CD4-positive, CD25-positive, alpha-beta regulatory T cell (primary cell): ENCODE results near the gene RGS7. TPM values are rescaled to one million over a fixed set of nuclear protein-coding genes. Genes with fewer than 3 reads are reported as not detected.

Experiments used
- ATAC-seq, 2 donors: fragments of 150-1000 bp; cut with Tn5 transposase; one replicate each; pipeline ENCODE4 v1.10.0; 2021; ENCODE audit warnings: low read depth in 2 of 2, moderate number of reproducible peaks in 2 of 2, moderate library complexity in 1 of 2
- DNase-seq, 3 donors: peaks; one replicate each; pipeline versions ENCODE4 v3.0.0 to v3.0.0-alpha.2; 2012 to 2022; ENCODE audit warnings: mixed read lengths in 1 of 3
- H3K27ac ChIP-seq: one replicate; pipeline ENCODE4 v1.7.0; 2013; ENCODE audit warnings: mild to moderate bottlenecking, low read length; ENCODE audit not compliant: insufficient read depth, poor library complexity, severe bottlenecking
- H3K27me3 ChIP-seq: one replicate; pipeline ENCODE4 v1.7.0; 2013; ENCODE audit warnings: low read length; ENCODE audit not compliant: control insufficient read depth, insufficient read depth
- H3K36me3 ChIP-seq: one replicate; pipeline ENCODE4 v1.7.0; 2013; ENCODE audit warnings: mild to moderate bottlenecking, low read length, moderate library complexity; ENCODE audit not compliant: control insufficient read depth, insufficient read depth
- H3K4me1 ChIP-seq: 2 replicates; pipeline ENCODE4 v1.7.0; 2013; ENCODE audit warnings: mild to moderate bottlenecking, low read length; ENCODE audit not compliant: insufficient read depth, control insufficient read depth, poor library complexity, severe bottlenecking
- H3K4me3 ChIP-seq: one replicate; pipeline ENCODE4 v1.7.0; 2013; ENCODE audit warnings: low read depth, mild to moderate bottlenecking, low read length, moderate library complexity
- H3K9me3 ChIP-seq, 2 experiments: 1 replicate in 1 of 2; 2 replicates in 1 of 2; pipeline ENCODE4 v1.7.0; 2013; ENCODE audit warnings: low read length in 2 of 2, mild to moderate bottlenecking in 1 of 2, moderate library complexity in 1 of 2; ENCODE audit not compliant: control insufficient read depth in 2 of 2
- H3K27ac Mint-ChIP-seq, 3 donors: one replicate each; pipeline ENCODE4 v1.8.0; 2020 to 2022; ENCODE audit warnings: mild to moderate bottlenecking in 3 of 3, mixed read lengths in 3 of 3, moderate library complexity in 2 of 3
- H3K27me3 Mint-ChIP-seq: one replicate; pipeline ENCODE4 v1.8.0; 2022; ENCODE audit warnings: mild to moderate bottlenecking, mixed read lengths
- H3K36me3 Mint-ChIP-seq: one replicate; pipeline ENCODE4 v1.8.0; 2020; ENCODE audit warnings: mixed read lengths
- H3K4me1 Mint-ChIP-seq, 4 donors: one replicate each; pipeline ENCODE4 v1.8.0; 2020 to 2022; ENCODE audit warnings: mixed read lengths in 4 of 4, mild to moderate bottlenecking in 1 of 4
- H3K4me3 Mint-ChIP-seq, 4 donors: one replicate each; pipeline ENCODE4 v1.8.0; 2020 to 2022; ENCODE audit warnings: mild to moderate bottlenecking in 4 of 4, mixed read lengths in 4 of 4, moderate library complexity in 3 of 4
- H3K9me3 Mint-ChIP-seq, 7 donors: one replicate each; pipeline ENCODE4 v1.8.0; 2020 to 2022; ENCODE audit warnings: mixed read lengths in 7 of 7, mild to moderate bottlenecking in 3 of 7, moderate library complexity in 2 of 7
- polyA plus RNA-seq, 4 donors: library from polyadenylated mRNA; unstranded; fragments of 300-500 nt; fragmentation: Illumina TruSeq; gene quantifications; one replicate each; pipeline ENCODE4 v1.2.3, GENCODE V29; 2021
- total RNA-seq: library from RNA; stranded (reverse); gene quantifications from one replicate; pipeline ENCODE4 v1.2.3, GENCODE V29; 2022

The RGS7 gene
- total and polyA plus RNA-seq, 5 donors from 2014 or later: not detected

DNA sequence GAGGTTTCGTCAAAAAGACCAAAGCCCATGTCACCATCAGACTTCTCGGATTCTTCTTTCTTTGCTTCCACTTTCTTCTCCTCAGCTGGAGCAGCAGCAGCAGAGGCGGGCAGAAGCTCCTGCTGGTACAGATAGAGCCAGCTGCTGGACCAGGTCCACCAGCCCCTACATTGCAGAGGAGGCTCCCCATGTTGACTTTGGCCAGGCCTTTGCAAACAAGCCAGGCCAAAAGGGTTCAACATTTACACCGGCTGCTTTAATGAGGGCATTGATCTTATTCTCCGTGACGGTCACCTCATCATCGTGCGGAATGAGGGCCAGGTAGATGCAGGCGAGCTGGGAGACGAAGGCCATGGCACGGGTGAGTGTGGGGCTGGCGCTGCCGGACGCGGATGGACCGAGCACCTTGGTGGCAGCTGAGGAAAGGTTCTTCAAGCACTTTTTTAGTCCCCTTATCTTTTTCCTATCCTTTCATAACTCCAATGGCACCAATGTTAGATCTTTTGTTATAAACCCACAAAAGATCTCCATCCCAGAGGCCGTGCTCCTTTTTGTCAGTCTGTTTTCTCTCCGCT is 358.5 kb downstream of the RGS7 start:
- H3K36me3 ChIP-seq: no peaks in the 10 kb centered on the region
- H3K4me3 ChIP-seq: no peak overlapping the region
- Mint-ChIP-seq H3K36me3 (no peaks in the 10 kb centered on the region), H3K27me3 (no peaks in the 10 kb centered on the region), H3K4me1 (no peaks in the 10 kb centered on the region), H3K27ac (no peak overlapping the region), H3K9me3 (peaks cover 0 to 13% (median 5%) of the 10 kb centered on the region in 7 donors), H3K4me3 (no peak overlapping the region)
- DNase-seq: no peak
- H3K4me1 ChIP-seq: no peaks in the 10 kb centered on the region
- no peak overlapping the region for H3K27ac ChIP-seq
- H3K9me3 ChIP-seq: no peaks in the 10 kb centered on the region
- no peak for ATAC-seq
- H3K27me3 ChIP-seq: no peaks in the 10 kb centered on the region

DNA sequence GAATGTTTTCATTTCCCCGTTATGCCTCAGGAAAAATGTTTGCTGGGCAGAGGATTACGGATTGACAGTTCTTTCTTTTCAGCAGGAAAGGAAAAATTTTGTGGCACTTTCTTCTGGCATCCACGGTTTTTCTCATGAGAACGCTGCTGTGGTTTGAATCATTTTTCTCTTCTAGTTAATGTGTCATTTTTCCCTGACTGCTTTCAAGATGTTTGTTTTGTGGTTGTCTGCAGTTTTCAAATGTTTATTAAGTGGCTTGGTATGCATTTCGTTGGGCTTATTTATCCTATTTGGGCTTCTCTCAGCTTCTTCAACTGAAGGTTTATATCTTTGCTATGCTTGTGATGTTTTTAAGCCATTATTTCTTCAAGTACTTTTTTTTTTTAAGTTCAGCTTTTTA is 359.0 kb downstream of the RGS7 start:
- Histone ChIP-seq H3K4me1 (no peaks in the 10 kb centered on the region), H3K9me3 (no peaks in the 10 kb centered on the region), H3K4me3 (no peak overlapping the region), H3K36me3 (no peaks in the 10 kb centered on the region), H3K27ac (no peak overlapping the region), H3K27me3 (no peaks in the 10 kb centered on the region)
- Mint-ChIP-seq H3K4me3 (no peak overlapping the region), H3K4me1 (no peaks in the 10 kb centered on the region), H3K9me3 (peaks cover 0 to 13% (median 5%) of the 10 kb centered on the region in 7 donors), H3K27me3 (no peaks in the 10 kb centered on the region), H3K27ac (no peak overlapping the region), H3K36me3 (no peaks in the 10 kb centered on the region)
- DNase-seq (no peak), ATAC-seq (no peak)

DNA sequence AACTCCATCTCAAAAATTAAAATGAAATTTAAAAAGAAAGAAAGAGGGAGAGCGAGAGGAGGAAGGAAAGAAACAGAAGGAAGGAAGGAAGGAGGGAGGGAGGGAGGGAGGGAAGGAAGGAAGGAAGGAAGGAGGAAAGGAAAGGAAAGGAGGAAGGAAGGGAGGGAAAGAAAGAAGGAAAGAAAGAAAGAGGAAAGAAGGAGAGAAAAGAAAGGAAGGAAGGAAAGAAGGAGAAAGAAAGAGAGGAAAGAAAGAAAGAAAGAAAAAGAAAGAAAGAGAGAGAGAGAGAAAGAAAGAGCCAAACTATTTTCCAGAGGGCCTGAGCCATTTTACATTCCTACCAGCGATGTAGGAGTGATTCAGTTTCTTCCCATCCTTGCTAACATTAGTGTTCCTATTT is 364.0 kb downstream of the RGS7 start:
- no peak for ATAC-seq
- Mint-ChIP-seq H3K4me3 (no peak overlapping the region), H3K27ac (no peak overlapping the region), H3K9me3 (peaks cover 0 to 20% (median 5%) of the 10 kb centered on the region in 7 donors), H3K27me3 (no peaks in the 10 kb centered on the region), H3K36me3 (no peaks in the 10 kb centered on the region), H3K4me1 (no peaks in the 10 kb centered on the region)
- H3K36me3 ChIP-seq: no peaks in the 10 kb centered on the region
- no peak overlapping the region for H3K4me3 ChIP-seq
- H3K27me3 ChIP-seq: no peaks in the 10 kb centered on the region
- no peaks in the 10 kb centered on the region for H3K4me1 ChIP-seq
- no peak for DNase-seq
- no peak overlapping the region for H3K27ac ChIP-seq
- no peaks in the 10 kb centered on the region for H3K9me3 ChIP-seq

DNA sequence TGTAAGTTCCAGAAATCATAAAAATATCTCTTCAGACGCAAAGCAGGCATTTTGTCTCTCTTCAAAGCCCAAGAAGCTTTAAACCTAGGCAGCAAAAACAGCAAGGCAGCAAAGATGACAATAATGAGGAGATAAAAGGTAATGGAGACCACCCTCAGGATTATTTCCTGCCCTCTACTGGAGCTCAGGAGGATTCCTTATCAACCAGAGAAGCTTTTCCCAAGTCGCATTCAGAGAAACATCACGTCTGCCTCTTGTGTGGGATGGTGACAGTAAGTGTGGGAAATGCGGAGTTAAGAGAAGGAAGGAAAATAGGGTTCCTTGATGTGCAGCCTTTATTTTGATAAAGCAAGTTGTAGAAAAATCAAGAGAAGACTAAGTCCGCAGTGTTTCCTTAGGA is 365.8 kb downstream of the RGS7 start:
- Histone ChIP-seq H3K4me1 (no peaks in the 10 kb centered on the region), H3K27ac (no peak overlapping the region), H3K9me3 (no peaks in the 10 kb centered on the region), H3K27me3 (no peaks in the 10 kb centered on the region), H3K36me3 (no peaks in the 10 kb centered on the region), H3K4me3 (no peak overlapping the region)
- H3K27me3 Mint-ChIP-seq: no peaks in the 10 kb centered on the region
- H3K9me3 Mint-ChIP-seq: peaks cover 0 to 20% (median 4%) of the 10 kb centered on the region in 7 donors
- no peak overlapping the region for H3K4me3 Mint-ChIP-seq
- DNase-seq: no peak
- no peak for ATAC-seq
- H3K27ac Mint-ChIP-seq: no peak overlapping the region
- H3K4me1 Mint-ChIP-seq: no peaks in the 10 kb centered on the region
- no peaks in the 10 kb centered on the region for H3K36me3 Mint-ChIP-seq

DNA sequence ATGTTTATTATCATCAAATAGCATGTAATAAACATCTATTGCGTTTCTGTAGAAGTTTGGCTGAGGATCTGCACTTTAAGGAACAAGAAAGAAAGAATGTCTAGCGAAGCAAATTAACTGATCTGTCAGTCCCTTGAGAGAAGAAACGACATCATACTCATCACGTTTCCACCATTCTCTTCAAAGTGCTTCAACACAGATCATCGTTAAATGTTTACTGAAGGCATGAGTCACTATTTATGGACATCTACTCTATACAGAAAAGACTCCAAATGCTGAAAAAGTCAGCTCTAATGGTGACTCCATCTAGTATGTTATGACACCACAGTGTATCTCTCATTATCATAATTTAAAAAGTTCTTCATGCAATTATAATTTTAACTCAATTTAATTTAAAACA is 369.1 kb downstream of the RGS7 start:
- no peak overlapping the region for H3K27ac Mint-ChIP-seq
- Histone ChIP-seq H3K36me3 (no peaks in the 10 kb centered on the region), H3K4me1 (no peaks in the 10 kb centered on the region), H3K27ac (no peak overlapping the region), H3K9me3 (no peaks in the 10 kb centered on the region), H3K27me3 (no peaks in the 10 kb centered on the region), H3K4me3 (no peak overlapping the region)
- no peaks in the 10 kb centered on the region for H3K36me3 Mint-ChIP-seq
- no peak for DNase-seq
- H3K9me3 Mint-ChIP-seq: peaks cover 1 to 25% (median 5%) of the 10 kb centered on the region in 7 donors
- no peak overlapping the region for H3K4me3 Mint-ChIP-seq
- ATAC-seq: no peak
- no peaks in the 10 kb centered on the region for H3K4me1 Mint-ChIP-seq
- H3K27me3 Mint-ChIP-seq: no peaks in the 10 kb centered on the region

DNA sequence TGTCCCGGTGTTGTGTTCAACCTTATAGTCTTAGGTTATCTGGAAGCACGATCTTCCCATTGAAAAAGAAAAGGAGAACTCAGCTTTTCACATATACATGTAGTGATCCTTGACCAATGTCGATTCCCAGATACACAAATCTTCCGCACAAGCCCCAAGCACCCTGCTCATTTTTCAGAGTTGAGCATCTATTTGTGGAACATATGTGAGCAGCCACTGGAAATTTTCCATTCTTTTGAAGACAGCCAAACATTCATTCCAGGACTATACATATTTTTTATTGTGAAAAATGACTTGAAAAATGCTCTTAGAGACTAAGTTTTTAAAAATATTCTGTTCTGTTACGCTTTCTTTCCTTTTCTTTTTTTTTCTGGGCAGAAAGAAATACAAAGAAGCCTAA is 371.9 kb downstream of the RGS7 start:
- Mint-ChIP-seq H3K27ac (no peak overlapping the region), H3K4me3 (no peak overlapping the region), H3K27me3 (no peaks in the 10 kb centered on the region), H3K4me1 (no peaks in the 10 kb centered on the region), H3K36me3 (no peaks in the 10 kb centered on the region), H3K9me3 (peaks cover 1 to 22% (median 6%) of the 10 kb centered on the region in 7 donors)
- H3K27ac ChIP-seq: no peak overlapping the region
- ATAC-seq: no peak
- DNase-seq: no peak
- H3K9me3 ChIP-seq: no peaks in the 10 kb centered on the region
- H3K4me1 ChIP-seq: no peaks in the 10 kb centered on the region
- H3K27me3 ChIP-seq: no peaks in the 10 kb centered on the region
- no peaks in the 10 kb centered on the region for H3K36me3 ChIP-seq
- no peak overlapping the region for H3K4me3 ChIP-seq

DNA sequence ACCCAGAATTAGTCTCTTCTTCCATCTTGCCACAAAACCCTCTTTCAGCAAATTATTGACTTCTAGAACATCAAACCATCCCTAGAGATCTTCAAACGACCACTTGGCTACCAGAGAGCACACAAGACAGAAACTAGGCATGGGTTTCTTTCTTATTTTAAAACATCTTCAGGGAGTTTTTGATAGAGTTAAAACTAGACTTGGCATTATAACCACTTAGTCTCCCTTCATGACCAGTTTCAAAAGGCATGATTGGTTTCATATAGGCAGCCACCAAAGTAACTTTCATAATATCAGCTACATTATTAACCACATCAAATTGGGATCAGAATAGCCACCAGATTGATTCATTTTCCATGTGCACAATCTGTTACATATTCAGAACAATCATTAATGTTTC is 376.7 kb downstream of the RGS7 start:
- Mint-ChIP-seq H3K4me1 (no peaks in the 10 kb centered on the region), H3K9me3 (peaks cover 3 to 25% (median 12%) of the 10 kb centered on the region in 7 donors), H3K27ac (no peak overlapping the region), H3K27me3 (no peaks in the 10 kb centered on the region), H3K36me3 (no peaks in the 10 kb centered on the region), H3K4me3 (no peak overlapping the region)
- Histone ChIP-seq H3K36me3 (no peaks in the 10 kb centered on the region), H3K27me3 (no peaks in the 10 kb centered on the region), H3K27ac (no peak overlapping the region), H3K4me1 (no peaks in the 10 kb centered on the region), H3K9me3 (no peaks in the 10 kb centered on the region), H3K4me3 (no peak overlapping the region)
- ATAC-seq (no peak), DNase-seq (no peak)

DNA sequence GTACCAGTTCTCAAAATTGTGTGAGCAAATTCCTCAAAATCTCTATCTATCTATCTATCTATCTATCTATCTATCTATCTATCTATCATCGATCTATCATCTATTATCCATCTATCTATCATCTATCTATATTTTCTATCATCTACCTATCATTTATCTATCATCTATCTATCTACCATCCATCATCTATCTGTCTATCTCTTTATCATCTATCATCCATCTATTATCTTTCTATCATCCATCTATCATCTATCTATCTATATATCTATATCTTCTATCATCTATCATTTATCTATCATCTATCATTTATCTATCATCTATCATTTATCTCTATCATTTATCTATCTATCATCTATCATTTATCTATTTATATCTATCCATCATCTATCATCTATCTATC is 380.3 kb downstream of the RGS7 start:
- Mint-ChIP-seq H3K27ac (no peak overlapping the region), H3K36me3 (no peaks in the 10 kb centered on the region), H3K9me3 (peaks cover 3 to 19% (median 11%) of the 10 kb centered on the region in 7 donors), H3K27me3 (no peaks in the 10 kb centered on the region), H3K4me3 (no peak overlapping the region), H3K4me1 (no peaks in the 10 kb centered on the region)
- Histone ChIP-seq H3K36me3 (no peaks in the 10 kb centered on the region), H3K4me3 (no peak overlapping the region), H3K9me3 (no peaks in the 10 kb centered on the region), H3K4me1 (no peaks in the 10 kb centered on the region), H3K27ac (no peak overlapping the region), H3K27me3 (no peaks in the 10 kb centered on the region)
- ATAC-seq: no peak
- DNase-seq: no peak
